NAMALWA (cell line): ENCODE results near the gene DUSP6.
"Not testable (repeated sequence)": the region's sequence is repeated elsewhere in the genome, so short reads cannot be mapped to it uniquely, and the experiment has no call there.

Source experiments
- DNase-seq: peaks from one replicate; pipeline ENCODE4 v3.0.0-alpha.2; 2015; ENCODE audit warnings: low spot score

Gene DUSP6

GRCh38 chr12:89351489-89352241 lies 636 bp downstream of the DUSP6 start:
- no peak for DNase-seq

DNA sequence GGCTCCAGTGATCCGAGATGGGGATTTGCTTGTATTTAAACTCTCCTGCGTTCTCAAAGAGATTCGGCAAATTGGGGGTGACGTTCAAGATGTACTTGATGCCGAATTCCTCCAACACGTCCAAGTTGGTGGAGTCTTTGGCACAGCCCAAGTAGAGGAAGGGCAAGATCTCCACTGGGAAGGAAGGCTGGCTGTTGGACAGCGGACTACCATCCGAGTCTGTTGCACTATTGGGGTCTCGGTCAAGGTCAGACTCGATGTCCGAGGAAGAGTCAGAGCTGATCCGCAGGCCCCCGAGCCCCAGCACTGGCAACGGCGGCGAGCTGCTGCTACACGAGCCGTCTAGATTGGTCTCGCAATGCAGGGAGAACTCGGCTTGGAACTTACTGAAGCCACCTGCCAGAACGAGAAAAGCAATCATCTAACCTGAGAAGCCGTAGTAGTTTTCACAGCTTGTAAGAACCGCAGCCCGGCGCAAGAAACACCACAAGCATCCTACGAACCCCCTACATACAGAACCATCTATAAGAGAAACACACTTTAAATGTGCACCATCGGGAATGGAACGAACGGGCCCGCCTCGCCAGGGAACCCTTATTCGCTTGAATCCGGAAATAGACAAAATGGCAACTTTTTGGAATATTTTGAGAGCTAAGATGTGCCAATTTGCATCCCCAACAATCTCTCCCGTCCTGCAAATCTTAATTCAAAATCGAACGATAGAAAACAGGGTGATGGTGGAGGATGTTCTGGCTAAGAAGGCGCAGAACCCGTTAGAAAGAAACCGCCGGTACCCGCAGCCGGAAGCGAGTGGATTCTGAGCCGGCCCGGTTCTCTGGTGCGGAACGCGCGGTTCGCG lies 1.4 kb downstream of the DUSP6 start:
- no peak for DNase-seq

- no peak for DNase-seq
Observed at GRCh38 chr12:89350260-89350629, 2.1 kb downstream of the DUSP6 start.

- DNase-seq, result no peak
Observed at GRCh38 chr12:89349814-89350213, 2.5 kb downstream of the DUSP6 start.

GRCh38 chr12:89348894-89349699 lies 3.2 kb downstream of the DUSP6 start:
- no peak for DNase-seq

DNA sequence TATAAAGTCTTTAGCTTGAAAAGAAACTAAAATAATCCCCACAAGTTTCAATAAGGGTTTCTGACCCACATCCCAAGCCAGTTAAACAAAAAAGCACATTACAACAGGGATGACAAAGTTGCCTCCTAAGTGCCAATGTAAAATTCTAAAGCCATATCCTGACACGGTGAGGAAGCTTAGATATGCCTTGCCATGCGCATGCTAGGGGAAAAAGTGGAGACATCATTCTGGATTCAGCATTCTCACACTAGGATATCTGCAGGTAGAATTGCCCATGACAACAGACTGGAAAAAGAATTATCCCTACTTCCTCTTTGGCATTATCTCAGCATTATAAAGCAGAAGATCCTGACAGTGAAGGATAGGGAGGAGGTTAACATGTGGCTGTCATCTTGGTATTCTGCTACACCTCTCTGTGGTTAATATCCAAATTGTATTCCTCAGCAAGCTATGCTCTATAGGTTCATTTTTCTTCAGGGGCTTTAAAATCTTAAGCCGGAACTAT lies 4.9 kb downstream of the DUSP6 start:
- DNase-seq, result no peak

GRCh38 chr12:89346741-89347324 lies 5.5 kb downstream of the DUSP6 start:
- DNase-seq, result no peak

GRCh38 chr12:89345830-89346740 lies 6.2 kb downstream of the DUSP6 start:
- DNase-seq, result peak; percentile 96

DNA sequence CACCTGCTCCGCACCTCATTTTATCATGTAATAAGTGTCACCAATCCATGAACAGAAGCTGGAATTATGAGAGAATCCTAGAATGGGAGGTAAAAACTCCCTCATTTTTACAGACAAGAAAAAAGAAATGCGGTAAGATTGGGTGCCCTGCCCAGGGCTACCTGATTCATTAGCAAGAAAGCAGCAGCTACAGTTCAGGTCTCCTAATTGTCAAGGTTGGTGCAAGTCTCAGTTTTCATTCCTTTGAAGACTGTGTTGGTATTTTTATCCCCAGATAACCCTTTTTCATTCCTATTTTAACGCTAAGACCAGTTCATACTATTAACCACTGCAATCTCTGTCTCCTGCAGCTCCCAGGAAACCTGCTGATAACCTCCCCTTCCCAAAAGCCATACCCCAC lies 6.9 kb downstream of the DUSP6 start:
- no peak for DNase-seq

DNA sequence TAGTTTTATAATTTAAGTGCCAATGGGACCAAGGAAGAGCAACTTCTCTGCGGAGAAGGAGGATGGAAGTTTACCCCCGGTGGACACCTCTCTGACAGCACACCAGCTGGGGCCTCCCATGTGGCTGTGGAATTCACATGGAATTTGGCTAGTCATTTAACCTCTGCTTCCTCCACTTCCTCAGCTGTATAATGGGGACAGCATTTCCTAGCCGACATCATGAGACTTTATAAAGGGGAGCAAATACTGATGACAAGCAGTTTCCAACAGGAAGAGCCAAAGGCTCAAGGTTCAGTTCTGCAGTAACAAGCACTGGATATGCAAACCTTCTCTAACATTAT lies 7.5 kb downstream of the DUSP6 start:
- DNase-seq, result no peak

DNA sequence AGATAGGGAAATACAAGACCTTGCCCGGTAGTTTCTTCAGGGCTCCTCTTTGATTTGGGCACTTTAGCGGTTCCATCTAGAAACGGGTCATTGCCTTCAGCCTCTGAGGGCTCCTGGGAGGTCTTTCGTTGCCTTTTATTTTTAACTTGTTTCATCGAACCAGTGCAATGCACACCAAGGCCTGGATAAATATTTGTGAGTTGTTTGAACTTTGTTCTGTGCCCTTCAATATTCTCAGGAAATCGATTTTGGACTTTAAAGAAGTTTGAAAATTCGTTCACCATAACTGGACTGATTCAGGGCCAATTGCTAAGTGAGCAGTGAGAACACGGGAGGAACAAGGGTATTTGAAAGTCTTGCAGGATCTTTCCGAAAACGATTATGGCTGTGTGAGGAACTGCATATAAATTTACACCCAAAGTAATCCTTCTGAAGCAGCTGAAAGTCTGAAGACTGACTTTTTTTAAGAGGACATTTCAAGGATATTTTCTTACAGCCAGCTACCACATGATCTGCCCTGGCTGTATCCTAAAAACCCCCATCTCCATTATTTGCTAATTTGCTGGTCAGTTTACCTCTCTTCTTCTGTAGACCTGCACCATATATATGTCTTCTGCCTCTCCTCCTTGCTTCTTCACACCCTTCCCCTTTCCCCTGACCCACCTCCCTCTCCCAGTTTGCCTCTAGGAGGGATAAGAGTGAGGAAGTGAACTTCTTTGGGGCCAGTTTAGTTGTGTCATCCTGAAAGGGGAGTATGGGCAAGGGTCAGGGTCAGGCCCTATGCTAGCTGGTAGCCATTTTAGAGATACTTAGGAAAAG lies 8.0 kb downstream of the DUSP6 start:
- DNase-seq, result no peak

DNA sequence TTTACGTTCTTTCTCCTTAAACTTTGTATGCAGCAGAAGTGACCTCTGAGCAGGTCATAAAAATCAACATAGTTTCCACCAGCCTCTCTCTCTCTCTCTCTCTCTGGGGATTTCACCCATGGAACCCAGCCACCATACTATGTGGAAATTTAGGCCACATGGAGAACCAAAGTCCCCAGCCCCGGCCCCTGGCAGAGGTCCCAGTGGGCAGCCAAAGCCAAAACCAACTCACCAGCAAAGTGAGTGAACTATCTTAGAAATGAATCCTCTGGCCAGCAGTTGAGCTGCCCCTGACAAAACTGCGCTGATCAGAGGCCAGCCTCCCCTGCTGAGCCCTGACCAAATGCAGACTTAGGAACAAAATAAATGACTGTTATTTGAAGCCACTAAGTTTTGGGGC lies 9.2 kb downstream of the DUSP6 start:
- no peak for DNase-seq

DNA sequence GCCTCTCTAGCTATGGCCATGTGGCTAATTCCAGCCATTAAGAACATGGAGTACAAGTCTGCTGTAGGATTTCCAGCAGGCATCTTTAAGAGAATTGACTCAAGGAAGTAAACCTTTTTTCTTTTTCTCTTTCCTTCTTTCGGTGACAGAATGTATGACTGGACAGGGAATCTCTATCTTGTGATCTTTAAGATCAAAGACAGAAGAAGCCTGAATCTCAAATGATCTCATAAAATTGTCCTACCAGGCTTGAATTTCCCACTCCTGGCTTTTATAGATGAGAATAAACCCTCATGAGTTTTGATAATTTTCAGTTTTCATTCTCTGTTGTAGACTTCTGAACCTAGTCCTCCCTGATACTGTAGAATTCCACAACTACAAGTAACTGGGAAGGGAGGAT lies 11.4 kb downstream of the DUSP6 start:
- no peak for DNase-seq

- no peak for DNase-seq
Observed at GRCh38 chr12:89339526-89339925, 12.8 kb downstream of the DUSP6 start.

DNA sequence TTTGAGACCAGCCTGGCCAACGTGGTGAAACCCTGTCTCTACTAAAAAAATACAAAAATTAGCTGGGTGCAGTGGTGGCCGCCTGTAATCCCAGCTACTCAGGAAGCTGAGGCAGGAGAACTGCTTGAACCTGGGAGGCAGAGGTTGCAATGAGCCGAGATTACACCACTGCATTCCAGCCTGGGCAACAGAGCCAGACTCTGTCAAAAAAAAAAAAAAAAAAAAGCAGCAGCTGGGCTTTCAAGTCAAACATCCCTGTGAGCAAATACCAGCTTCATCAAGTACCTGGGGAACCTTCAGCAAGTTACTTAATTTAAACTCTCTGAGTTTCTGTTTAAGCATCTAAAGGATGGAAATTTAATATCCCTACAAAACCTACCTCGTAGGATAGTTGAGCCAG lies 15.2 kb downstream of the DUSP6 start:
- DNase-seq, result not testable (repeated sequence)

- DNase-seq, result no peak
Observed at GRCh38 chr12:89335452-89336244, 16.7 kb downstream of the DUSP6 start.

DNA sequence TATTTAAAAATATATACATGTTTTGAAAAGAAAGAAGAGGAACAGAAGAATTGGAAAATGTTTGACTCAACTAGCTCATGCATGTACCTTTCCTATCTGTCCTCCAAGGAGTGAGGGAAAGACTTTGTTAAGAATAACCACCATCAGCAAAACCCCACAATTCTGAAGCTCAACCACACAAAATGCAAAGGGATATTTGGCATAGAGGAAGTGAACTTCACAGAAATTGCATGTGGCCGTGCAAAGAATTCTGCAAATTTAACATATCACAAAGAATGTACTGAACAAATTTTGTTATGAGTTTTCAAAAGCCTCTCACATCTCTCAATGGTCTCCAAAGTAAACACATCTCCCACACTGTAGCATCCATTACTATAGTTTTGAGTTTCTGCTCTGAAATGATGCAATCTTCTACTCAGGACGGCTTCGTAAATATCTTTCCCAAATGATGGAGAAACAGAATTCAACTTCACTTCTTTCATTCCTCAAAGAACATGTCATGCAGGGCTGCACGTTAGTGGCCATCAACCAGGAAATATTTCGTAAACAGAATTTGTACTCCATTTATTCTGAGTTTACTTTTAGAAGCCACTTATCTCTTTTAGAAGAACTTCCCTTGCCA lies 17.6 kb downstream of the DUSP6 start:
- DNase-seq, result no peak

GRCh38 chr12:89333564-89334252 lies 18.6 kb downstream of the DUSP6 start:
- DNase-seq, result no peak
